ENCODE measurements around the gene NAXE.
"Not testable (repeated sequence)": the region's sequence is repeated elsewhere in the genome, so short reads cannot be mapped to it uniquely, and the experiment has no call there.

Gene NAXE

GRCh38 chr1:156598125-156598524 is 6.5 kb downstream of the NAXE start:
- no peaks in the 10 kb centered on the region for H3K9me3 Mint-ChIP-seq
- H3K27me3 Mint-ChIP-seq = no peaks in the 10 kb centered on the region
- peaks cover 50% of the 10 kb centered on the region for H3K4me1 Mint-ChIP-seq
- peaks cover 28% of the 10 kb centered on the region for H3K36me3 Mint-ChIP-seq
- no peak overlapping the region for H3K4me3 Mint-ChIP-seq
- H3K27ac Mint-ChIP-seq = peak overlapping the region; percentile 73

- Mint-ChIP-seq H3K4me3 (peak overlapping the region; percentile 95), H3K4me1 (peaks cover 49% of the 10 kb centered on the region), H3K36me3 (peaks cover 28% of the 10 kb centered on the region), H3K9me3 (no peaks in the 10 kb centered on the region), H3K27me3 (no peaks in the 10 kb centered on the region), H3K27ac (peak overlapping the region; percentile 73)
These were observed 7.3 kb downstream of the NAXE start for GRCh38 chr1:156598731-156599432.

- Mint-ChIP-seq H3K27ac (peak overlapping the region; percentile 99), H3K36me3 (peaks cover 28% of the 10 kb centered on the region), H3K27me3 (no peaks in the 10 kb centered on the region), H3K4me1 (peaks cover 47% of the 10 kb centered on the region), H3K9me3 (no peaks in the 10 kb centered on the region), H3K4me3 (peak overlapping the region; percentile 95)
These were observed 8.2 kb downstream of the NAXE start for GRCh38 chr1:156599811-156600210.

GRCh38 chr1:156600733-156601121 is 9.2 kb downstream of the NAXE start:
- Mint-ChIP-seq H3K27ac (peak overlapping the region; percentile 99), H3K36me3 (peaks cover 21% of the 10 kb centered on the region), H3K4me3 (peak overlapping the region; percentile 95), H3K4me1 (peaks cover 39% of the 10 kb centered on the region), H3K27me3 (no peaks in the 10 kb centered on the region), H3K9me3 (no peaks in the 10 kb centered on the region)

GRCh38 chr1:156601122-156601830 is 9.7 kb downstream of the NAXE start, which contains the start of gene GPATCH4:
TSS of gene GPATCH4 (minus strand) at chr1:156601479.
- peaks cover 21% of the 10 kb centered on the region for H3K36me3 Mint-ChIP-seq
- peak within 1 kb of the TSS; percentile 95 for H3K4me3 Mint-ChIP-seq
- H3K4me1 Mint-ChIP-seq = peaks cover 39% of the 10 kb centered on the region
- H3K9me3 Mint-ChIP-seq = no peaks in the 10 kb centered on the region
- H3K27me3 Mint-ChIP-seq = no peaks in the 10 kb centered on the region
- peak within 1 kb of the TSS; percentile 99 for H3K27ac Mint-ChIP-seq

- Mint-ChIP-seq H3K27me3 (no peaks in the 10 kb centered on the region), H3K27ac (peak overlapping the region; percentile 99), H3K9me3 (no peaks in the 10 kb centered on the region), H3K4me3 (peak overlapping the region; percentile 95), H3K36me3 (peaks cover 20% of the 10 kb centered on the region), H3K4me1 (peaks cover 36% of the 10 kb centered on the region)
These were observed 10.3 kb downstream of the NAXE start for GRCh38 chr1:156601892-156602291.

- Mint-ChIP-seq H3K9me3 (no peaks in the 10 kb centered on the region), H3K27ac (peak overlapping the region; percentile 23), H3K4me1 (peaks cover 32% of the 10 kb centered on the region), H3K27me3 (no peaks in the 10 kb centered on the region), H3K36me3 (peaks cover 15% of the 10 kb centered on the region), H3K4me3 (peak overlapping the region; percentile 60)
These were observed 11.0 kb downstream of the NAXE start for GRCh38 chr1:156602557-156602993.

- not testable (repeated sequence) for H3K4me3 Mint-ChIP-seq, H3K36me3 Mint-ChIP-seq, H3K27me3 Mint-ChIP-seq, H3K27ac Mint-ChIP-seq, H3K9me3 Mint-ChIP-seq
- peaks cover 15% of the 10 kb centered on the region for H3K4me1 Mint-ChIP-seq
These were observed 15.8 kb downstream of the NAXE start for GRCh38 chr1:156607344-156607743.

GRCh38 chr1:156608036-156608674 is 16.6 kb downstream of the NAXE start:
- Mint-ChIP-seq H3K9me3 (no peaks in the 10 kb centered on the region), H3K27me3 (peaks cover 3% of the 10 kb centered on the region), H3K36me3 (no peaks in the 10 kb centered on the region), H3K27ac (no peak overlapping the region), H3K4me3 (no peak overlapping the region), H3K4me1 (peaks cover 8% of the 10 kb centered on the region)

- H3K27ac Mint-ChIP-seq = no peak overlapping the region
- peaks cover 3% of the 10 kb centered on the region for H3K27me3 Mint-ChIP-seq
- peaks cover 8% of the 10 kb centered on the region for H3K4me1 Mint-ChIP-seq
- H3K36me3 Mint-ChIP-seq = no peaks in the 10 kb centered on the region
- H3K4me3 Mint-ChIP-seq = no peak overlapping the region
- H3K9me3 Mint-ChIP-seq = no peaks in the 10 kb centered on the region
These were observed 17.4 kb downstream of the NAXE start for GRCh38 chr1:156608981-156609380.

GRCh38 chr1:156610072-156610471 is 18.5 kb downstream of the NAXE start:
- not testable (repeated sequence) for H3K27ac Mint-ChIP-seq, H3K36me3 Mint-ChIP-seq, H3K4me1 Mint-ChIP-seq, H3K4me3 Mint-ChIP-seq, H3K9me3 Mint-ChIP-seq, H3K27me3 Mint-ChIP-seq

GRCh38 chr1:156612666-156613065 is 21.1 kb downstream of the NAXE start:
- Mint-ChIP-seq H3K27ac (no peak overlapping the region), H3K27me3 (peaks cover 11% of the 10 kb centered on the region), H3K36me3 (no peaks in the 10 kb centered on the region), H3K9me3 (no peaks in the 10 kb centered on the region), H3K4me1 (peaks cover 8% of the 10 kb centered on the region), H3K4me3 (no peak overlapping the region)

- no peaks in the 10 kb centered on the region for H3K9me3 Mint-ChIP-seq
- H3K36me3 Mint-ChIP-seq = no peaks in the 10 kb centered on the region
- H3K4me3 Mint-ChIP-seq = no peak overlapping the region
- H3K27me3 Mint-ChIP-seq = peaks cover 23% of the 10 kb centered on the region
- no peaks in the 10 kb centered on the region for H3K4me1 Mint-ChIP-seq
- no peak overlapping the region for H3K27ac Mint-ChIP-seq
These were observed 24.4 kb downstream of the NAXE start for GRCh38 chr1:156615946-156616345.

GRCh38 chr1:156616463-156616862 is 24.9 kb downstream of the NAXE start:
- Mint-ChIP-seq H3K4me1 (no peaks in the 10 kb centered on the region), H3K27me3 (peaks cover 23% of the 10 kb centered on the region), H3K9me3 (no peaks in the 10 kb centered on the region), H3K36me3 (no peaks in the 10 kb centered on the region), H3K27ac (no peak overlapping the region), H3K4me3 (no peak overlapping the region)

- Mint-ChIP-seq H3K27ac (no peak within 1 kb of the TSS), H3K9me3 (no peaks in the 10 kb centered on the region), H3K36me3 (no peaks in the 10 kb centered on the region), H3K4me3 (no peak within 1 kb of the TSS), H3K4me1 (no peaks in the 10 kb centered on the region), H3K27me3 (peaks cover 29% of the 10 kb centered on the region)
These were observed 27.4 kb downstream of the NAXE start, which contains the start of gene HAPLN2 for GRCh38 chr1:156618853-156619581. TSS of gene HAPLN2 (plus strand) at chr1:156619415. CDS start at chr1:156623491, 4,076 bp downstream.

Measured in activated naive CD4-positive, alpha-beta T cell treated with anti-CD3 and anti-CD28 coated beads, Interleukin-2, amount 50 U/mL, for 24 hours (primary cell).